Trophoblast cell (in vitro differentiated cells and primary cell): ENCODE results near the gene MRAS.
A peak's percentile ranks its signal among the peaks of the same experiment; 100 is the strongest.

Source experiments
- DNase-seq, 2 donors: peaks; one replicate each; pipeline ENCODE4 v3.0.0-alpha.2; 2016
- H2AFZ ChIP-seq: 2 replicates; pipeline ENCODE4 v1.6.1; 2013; ENCODE audit warnings: low read length, moderate library complexity, mild to moderate bottlenecking; ENCODE audit not compliant: insufficient read depth, poor library complexity
- H2AK5ac ChIP-seq: 2 replicates; pipeline ENCODE4 v1.6.1; 2013; ENCODE audit warnings: mild to moderate bottlenecking, low read length
- H2BK120ac ChIP-seq: 2 replicates; pipeline ENCODE4 v1.6.1; 2013; ENCODE audit warnings: low read length, mild to moderate bottlenecking, moderate library complexity; ENCODE audit not compliant: insufficient read depth, poor library complexity
- H2BK12ac ChIP-seq: 2 replicates; pipeline ENCODE4 v1.6.1; 2013; ENCODE audit warnings: mild to moderate bottlenecking, low read length, moderate library complexity
- H2BK5ac ChIP-seq: 2 replicates; pipeline ENCODE4 v1.6.1; 2013; ENCODE audit warnings: low read length, low read depth, moderate library complexity, mild to moderate bottlenecking; ENCODE audit not compliant: poor library complexity
- H3K14ac ChIP-seq: 2 replicates; pipeline ENCODE4 v1.6.1; 2013; ENCODE audit warnings: mild to moderate bottlenecking, low read length
- H3K18ac ChIP-seq: 2 replicates; pipeline ENCODE4 v1.6.1; 2013; ENCODE audit warnings: mild to moderate bottlenecking, low read length
- H3K23ac ChIP-seq: 2 replicates; pipeline ENCODE4 v1.6.1; 2013; ENCODE audit warnings: low read length
- H3K27ac ChIP-seq: 2 replicates; pipeline ENCODE4 v1.5.1; 2013; ENCODE audit warnings: low read depth, mild to moderate bottlenecking, inconsistent platforms, low read length, moderate library complexity
- H3K27me3 ChIP-seq: 2 replicates; pipeline ENCODE4 v1.6.1; 2013; ENCODE audit warnings: inconsistent platforms, mild to moderate bottlenecking, low read length, moderate library complexity; ENCODE audit not compliant: insufficient read depth
- H3K36me3 ChIP-seq, 2 experiments: 1 replicate in 1 of 2; 2 replicates in 1 of 2; pipeline ENCODE4 v1.6.1; 2013; ENCODE audit warnings: low read length in 2 of 2, mild to moderate bottlenecking in 2 of 2, moderate library complexity in 1 of 2; ENCODE audit not compliant: insufficient read depth in 2 of 2, control insufficient read depth in 1 of 2
- H3K4ac ChIP-seq: 2 replicates; pipeline ENCODE4 v1.6.1; 2013; ENCODE audit warnings: low read depth, mild to moderate bottlenecking, low read length, moderate library complexity
- H3K4me1 ChIP-seq, 2 experiments: 1 replicate in 1 of 2; 2 replicates in 1 of 2; pipeline ENCODE4 v1.6.1; 2013; ENCODE audit warnings: low read length in 2 of 2, mild to moderate bottlenecking in 2 of 2, moderate library complexity in 1 of 2; ENCODE audit not compliant: insufficient read depth in 2 of 2, control insufficient read depth in 1 of 2
- H3K4me2 ChIP-seq: 2 replicates; pipeline ENCODE4 v1.6.1; 2013; ENCODE audit warnings: inconsistent platforms, mild to moderate bottlenecking, low read length, moderate library complexity
- H3K4me3 ChIP-seq: 2 replicates; pipeline ENCODE4 v1.5.1; 2013; ENCODE audit warnings: mild to moderate bottlenecking, low read depth, low read length, inconsistent platforms
- H3K79me1 ChIP-seq: one replicate; pipeline ENCODE4 v1.6.1; 2013; ENCODE audit warnings: low read length
- H3K79me2 ChIP-seq: 2 replicates; pipeline ENCODE4 v1.6.1; 2013; ENCODE audit warnings: low read length, mild to moderate bottlenecking; ENCODE audit not compliant: control insufficient read depth, insufficient read depth, poor library complexity
- H3K9ac ChIP-seq: 2 replicates; pipeline ENCODE4 v1.6.1; 2013; ENCODE audit warnings: mild to moderate bottlenecking, low read length
- H3K9me3 ChIP-seq: 2 replicates; pipeline ENCODE4 v1.6.1; 2013; ENCODE audit warnings: low read depth, mild to moderate bottlenecking, control low read depth, inconsistent platforms, low read length; ENCODE audit not compliant: insufficient read depth
- H4K12ac ChIP-seq: 2 replicates; pipeline ENCODE4 v1.6.1; 2013; ENCODE audit warnings: low read depth, mild to moderate bottlenecking, low read length, moderate library complexity
- H4K8ac ChIP-seq: 2 replicates; pipeline ENCODE4 v1.6.1; 2013; ENCODE audit warnings: low read depth, mild to moderate bottlenecking, low read length, moderate library complexity
- H4K91ac ChIP-seq: one replicate; pipeline ENCODE4 v1.6.1; 2013; ENCODE audit warnings: low read depth, mild to moderate bottlenecking, low read length, moderate library complexity
- WGBS: extraction: QIAGEN DNeasy Blood & Tissue Kit; methylation state at CpG from one replicate; pipeline ENCODE4 v1.1.7; 2013; ENCODE audit warnings: missing lambda C conversion rate; ENCODE audit not compliant: insufficient read length, insufficient coverage; ENCODE audit errors: extremely low coverage; 5-methylcytosine and 5-hydroxymethylcytosine counted together

Gene MRAS

DNA sequence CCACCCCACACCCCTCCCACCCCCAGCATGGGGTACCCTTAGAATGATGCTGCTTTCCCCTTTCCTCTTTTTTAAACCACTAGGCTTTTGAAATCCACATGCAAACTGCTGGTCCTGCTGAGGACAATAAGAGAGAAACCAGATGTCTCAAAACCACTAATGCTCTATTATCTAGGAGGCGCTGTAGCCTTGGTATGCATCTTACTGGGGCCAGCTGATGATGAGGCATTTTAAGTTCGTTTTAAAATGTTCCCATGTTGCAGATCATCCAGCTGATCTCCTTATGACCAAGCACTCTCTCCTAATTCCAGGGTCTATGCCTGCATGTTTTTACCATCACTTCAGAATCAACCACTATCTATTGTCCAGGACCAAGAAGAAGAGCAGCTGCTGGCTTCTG is 20.0 kb upstream of the MRAS start:
- H3K4me1 ChIP-seq: peaks cover 5 to 7% of the 10 kb centered on the region in 2 experiments
- no peaks in the 10 kb centered on the region for H3K9me3 ChIP-seq
- no CpG with 5 or more reads among the region's 2 CpGs for WGBS
- no peak overlapping the region for H4K8ac ChIP-seq
- no peak overlapping the region for H2BK12ac ChIP-seq
- H3K4me2 ChIP-seq: no peak overlapping the region
- H4K91ac ChIP-seq: no peak overlapping the region
- H3K36me3 ChIP-seq: no peaks in the 10 kb centered on the region
- no peak overlapping the region for H4K12ac ChIP-seq
- H3K18ac ChIP-seq: no peak overlapping the region
- H2BK120ac ChIP-seq: no peak overlapping the region
- H3K27ac ChIP-seq: no peak overlapping the region
- no peak overlapping the region for H3K4ac ChIP-seq
- H3K4me3 ChIP-seq: no peak overlapping the region
- peaks cover 5% of the 10 kb centered on the region for H3K79me1 ChIP-seq
- H3K9ac ChIP-seq: no peak overlapping the region
- DNase-seq: peak; percentile 60 to 83
- H3K14ac ChIP-seq: no peak overlapping the region
- peaks cover 2% of the 10 kb centered on the region for H3K79me2 ChIP-seq
- no peak overlapping the region for H3K23ac ChIP-seq
- no peak overlapping the region for H2AK5ac ChIP-seq
- no peak overlapping the region for H2AFZ ChIP-seq
- no peaks in the 10 kb centered on the region for H3K27me3 ChIP-seq
- H2BK5ac ChIP-seq: no peak overlapping the region

- no peaks in the 10 kb centered on the region for H3K36me3 ChIP-seq
- H2BK120ac ChIP-seq: peak within 1 kb of the TSS; percentile 58
Observed at GRCh38 chr3:138329127-138329983, 19.0 kb upstream of the MRAS start, which contains the start of gene NME9. TSS of gene NME9 (minus strand) at chr3:138329851. CDS start at chr3:138329335, 516 bp downstream.

DNA sequence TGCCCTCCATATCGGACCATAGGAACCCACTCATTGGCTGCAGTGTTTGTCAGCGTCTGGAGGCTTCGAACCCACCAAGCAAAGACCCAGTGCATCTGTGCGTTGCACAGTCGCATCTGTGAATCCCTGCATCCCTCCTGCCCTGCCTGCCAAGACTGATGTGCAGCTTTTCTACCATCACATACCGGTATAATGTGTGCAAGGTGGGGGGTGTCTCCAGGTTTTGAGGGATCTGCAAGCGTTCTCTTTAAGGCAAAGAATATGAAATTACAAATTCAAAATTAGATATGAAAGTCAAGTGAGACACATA is 18.4 kb upstream of the MRAS start:
- no peak overlapping the region for H3K18ac ChIP-seq
- no peaks in the 10 kb centered on the region for H3K9me3 ChIP-seq
- no peak overlapping the region for H3K14ac ChIP-seq
- no peak overlapping the region for H2AK5ac ChIP-seq
- WGBS: no CpG with 5 or more reads among the region's 7 CpGs
- no peak for DNase-seq
- H3K79me2 ChIP-seq: peaks cover 2% of the 10 kb centered on the region
- H3K9ac ChIP-seq: no peak overlapping the region
- H3K4me1 ChIP-seq: peaks cover 5 to 7% of the 10 kb centered on the region in 2 experiments
- no peak overlapping the region for H3K23ac ChIP-seq
- H3K4ac ChIP-seq: no peak overlapping the region
- H3K27ac ChIP-seq: no peak overlapping the region
- H3K27me3 ChIP-seq: no peaks in the 10 kb centered on the region
- H3K36me3 ChIP-seq: no peaks in the 10 kb centered on the region
- H2BK5ac ChIP-seq: no peak overlapping the region
- H3K79me1 ChIP-seq: peaks cover 5% of the 10 kb centered on the region
- peak overlapping the region; percentile 87 for H3K4me2 ChIP-seq
- H2BK12ac ChIP-seq: no peak overlapping the region
- H4K91ac ChIP-seq: no peak overlapping the region
- H3K4me3 ChIP-seq: peak overlapping the region; percentile 13
- no peak overlapping the region for H2BK120ac ChIP-seq
- H2AFZ ChIP-seq: no peak overlapping the region
- no peak overlapping the region for H4K8ac ChIP-seq
- no peak overlapping the region for H4K12ac ChIP-seq

More at GRCh38 chr3:138329127-138329983, 19.0 kb upstream of the MRAS start, which contains the start of gene NME9:
- Histone ChIP-seq H2AFZ (peak within 1 kb of the TSS; percentile 91), H3K4me3 (peak within 1 kb of the TSS; percentile 63), H3K27ac (no peak within 1 kb of the TSS), H3K23ac (no peak within 1 kb of the TSS), H3K4ac (no peak within 1 kb of the TSS), H3K9ac (peak within 1 kb of the TSS; percentile 11), H3K79me2 (peaks cover 2% of the 10 kb centered on the region), H3K4me2 (peak within 1 kb of the TSS; percentile 87), H3K14ac (peak within 1 kb of the TSS; percentile 89), H2BK12ac (peak within 1 kb of the TSS; percentile 18), H3K79me1 (peaks cover 5% of the 10 kb centered on the region), H2BK5ac (peak within 1 kb of the TSS; percentile 12), H4K8ac (peak within 1 kb of the TSS; percentile 76), H3K27me3 (no peaks in the 10 kb centered on the region), H2AK5ac (no peak within 1 kb of the TSS), H4K91ac (peak within 1 kb of the TSS; percentile 57), H3K4me1 (peaks cover 5 to 7% of the 10 kb centered on the region in 2 experiments), H3K9me3 (no peaks in the 10 kb centered on the region), H4K12ac (peak within 1 kb of the TSS; percentile 73), H3K18ac (peak within 1 kb of the TSS; percentile 79)
- WGBS: no CpG with 5 or more reads among the region's 62 CpGs
- peak; percentile 87 to 94 for DNase-seq

DNA sequence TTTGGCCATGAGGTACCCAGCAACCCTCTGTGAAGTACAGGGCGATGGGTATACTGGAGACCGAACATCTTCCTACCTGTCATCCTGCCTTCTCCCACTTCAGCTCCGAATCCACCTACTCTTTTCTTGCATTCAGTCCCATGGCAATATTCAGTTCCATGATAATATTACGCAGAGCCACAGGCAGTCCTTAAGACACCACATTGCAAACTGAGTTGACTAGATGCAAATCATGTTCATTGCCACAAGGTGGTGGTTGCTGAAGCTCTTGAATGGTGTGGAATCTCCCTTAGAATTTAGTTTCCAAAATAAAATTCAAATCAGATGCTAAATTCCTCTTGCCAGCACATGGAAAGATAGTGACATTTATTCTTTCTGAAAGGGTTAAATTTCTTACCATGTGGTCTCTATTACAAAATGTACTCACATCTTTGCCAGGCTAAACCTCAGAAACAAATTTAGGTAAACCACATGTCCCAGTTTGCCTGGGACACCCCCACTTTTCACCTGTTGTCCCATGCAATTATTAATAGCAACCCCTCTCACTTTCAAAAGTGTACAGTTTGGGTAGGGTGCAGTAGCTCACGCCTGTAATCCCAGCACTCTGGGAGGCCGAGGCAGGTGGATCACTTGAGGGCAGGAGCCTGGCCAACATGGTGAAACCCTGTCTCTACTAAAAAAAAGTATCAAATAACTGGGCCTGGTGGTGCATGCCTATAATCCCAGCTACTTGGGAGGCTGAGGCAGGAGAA is 17.1 kb upstream of the MRAS start:
- H3K4me1 ChIP-seq: peaks cover 5 to 7% of the 10 kb centered on the region in 2 experiments
- no peak overlapping the region for H3K4me2 ChIP-seq

More for the DNA sequence above, 17.1 kb upstream of the MRAS start:
- Histone ChIP-seq H3K9ac (no peak overlapping the region), H2AK5ac (no peak overlapping the region), H4K12ac (no peak overlapping the region), H4K8ac (no peak overlapping the region), H3K23ac (no peak overlapping the region), H3K14ac (no peak overlapping the region), H3K4me3 (no peak overlapping the region), H2AFZ (no peak overlapping the region), H3K4ac (no peak overlapping the region), H3K27me3 (no peaks in the 10 kb centered on the region), H2BK12ac (no peak overlapping the region), H2BK120ac (no peak overlapping the region), H3K18ac (no peak overlapping the region), H3K9me3 (no peaks in the 10 kb centered on the region), H3K79me1 (peaks cover 5% of the 10 kb centered on the region), H3K79me2 (peaks cover 2% of the 10 kb centered on the region), H3K36me3 (no peaks in the 10 kb centered on the region), H3K27ac (no peak overlapping the region), H4K91ac (no peak overlapping the region), H2BK5ac (no peak overlapping the region)
- no CpG with 5 or more reads among the region's 6 CpGs for WGBS
- peak in 1 of 2 donors; percentile 19 for DNase-seq
